MCF 10A (cell line): ENCODE results near the gene APOBEC3B. TPM values are rescaled to one million over a fixed set of nuclear protein-coding genes. Genes with fewer than 3 reads are reported as not detected.

ENCODE experiments used
- BruUV-seq: library from RNA; stranded (reverse); fragments of 400-500 nt; replicated peaks from 2 replicates; lab custom pipeline; 2021; lab: Mats Ljungman, UMichigan
- CTCF ChIA-PET: fragments of 300-600 bp; sonication (Branson Sonifier 250); formaldehyde crosslinking; extraction: SDS; loops from one replicate; lab custom pipeline; 2021; ENCODE audit warnings: antibody characterized with exemption, inconsistent platforms; lab: Yijun Ruan, JAX
- POLR2A ChIA-PET: fragments of 300-600, 350-650 bp; sonication (Branson Sonifier 250); formaldehyde crosslinking; extraction: SDS; loops from one replicate; lab custom pipeline; 2020; ENCODE audit warnings: antibody characterized with exemption, inconsistent platforms; lab: Yijun Ruan, JAX
- DNase-seq: peaks from one replicate; pipeline ENCODE4 v3.0.0-alpha.2; 2018; ENCODE audit not compliant: unreplicated experiment
- H3K27ac Mint-ChIP-seq: one replicate; pipeline ENCODE4 v1.8.0; 2022; ENCODE audit warnings: mild to moderate bottlenecking, low read depth, mixed read lengths; ENCODE audit not compliant: unreplicated experiment
- H3K27me3 Mint-ChIP-seq: one replicate; pipeline ENCODE4 v1.8.0; 2022; ENCODE audit warnings: mixed read lengths; ENCODE audit not compliant: insufficient read depth, unreplicated experiment
- H3K36me3 Mint-ChIP-seq: one replicate; pipeline ENCODE4 v1.8.0; 2022; ENCODE audit warnings: mild to moderate bottlenecking, moderate library complexity, mixed read lengths; ENCODE audit not compliant: insufficient read depth, unreplicated experiment
- H3K4me1 Mint-ChIP-seq: one replicate; pipeline ENCODE4 v1.8.0; 2022; ENCODE audit warnings: mixed read lengths; ENCODE audit not compliant: insufficient read depth, unreplicated experiment
- H3K4me3 Mint-ChIP-seq: one replicate; pipeline ENCODE4 v1.8.0; 2022; ENCODE audit warnings: mild to moderate bottlenecking, moderate library complexity, mixed read lengths; ENCODE audit not compliant: unreplicated experiment
- H3K9me3 Mint-ChIP-seq: one replicate; pipeline ENCODE4 v1.8.0; 2022; ENCODE audit warnings: mixed read lengths; ENCODE audit not compliant: unreplicated experiment
- CTCF ChIP-seq: fragments of 200-600 bp; IDR thresholded peaks from one replicate; pipeline ENCODE4 v1.8.0; 2022; ENCODE audit warnings: antibody characterized with exemption, mild to moderate bottlenecking; ENCODE audit not compliant: unreplicated experiment
- intact Hi-C: fragments of 100-400 bp; cut with micrococcal nuclease; formaldehyde crosslinking; loops from 2 replicates; pipeline ENCODE4 v1.14.1; 2022
- total RNA-seq: library from RNA; stranded (reverse); gene quantifications from 2 replicates; pipeline ENCODE4 v1.2.3, GENCODE V29; 2022

APOBEC3B gene
- total RNA-seq, 1 experiment from 2014 or later = 1.1 TPM

GRCh38 chr22:38938925-38939324 lies 43.2 kb upstream of the APOBEC3B start:
- DNase-seq = no peak
- Mint-ChIP-seq H3K4me1 (peaks cover 15% of the 10 kb centered on the region), H3K27me3 (peaks cover 83% of the 10 kb centered on the region), H3K9me3 (no peaks in the 10 kb centered on the region), H3K27ac (no peak overlapping the region), H3K4me3 (no peak overlapping the region), H3K36me3 (no peaks in the 10 kb centered on the region)
- CTCF ChIA-PET = interaction anchor here (0.7 to 1.3 kb wide), 3 partner anchors 35 to 220 kb away, joined by 3 read pairs; no protein-coding TSS in a partner anchor
- no peak for TF ChIP-seq CTCF
- POLR2A ChIA-PET = interaction anchor here (0.7 to 1.0 kb wide), 2 partner anchors 14 to 27 kb away, joined by 3 read pairs; no protein-coding TSS in a partner anchor
- intact Hi-C loops = no loop called here
- BruUV-seq = no TSS peak

GRCh38 chr22:38940811-38941384 lies 41.2 kb upstream of the APOBEC3B start:
- Mint-ChIP-seq H3K4me1 (peaks cover 7% of the 10 kb centered on the region), H3K36me3 (no peaks in the 10 kb centered on the region), H3K9me3 (no peaks in the 10 kb centered on the region), H3K27me3 (peaks cover 89% of the 10 kb centered on the region), H3K4me3 (no peak overlapping the region), H3K27ac (no peak overlapping the region)
- no TSS peak for BruUV-seq
- ChIA-PET CTCF (interaction anchor here (0.6 to 1.2 kb wide), 3 partner anchors 13 to 44 kb away, joined by 3 to 6 read pairs (median 3); no protein-coding TSS in a partner anchor), POLR2A (no interaction called here)
- intact Hi-C loops = no loop called here
- no peak for TF ChIP-seq CTCF
- no peak for DNase-seq

GRCh38 chr22:38941488-38941987 lies 40.6 kb upstream of the APOBEC3B start:
- no peak for DNase-seq
- Mint-ChIP-seq H3K4me1 (peaks cover 7% of the 10 kb centered on the region), H3K9me3 (no peaks in the 10 kb centered on the region), H3K27me3 (peaks cover 89% of the 10 kb centered on the region), H3K4me3 (no peak overlapping the region), H3K36me3 (no peaks in the 10 kb centered on the region), H3K27ac (no peak overlapping the region)
- ChIA-PET CTCF (interaction anchor here (0.9 to 1.2 kb wide), 2 partner anchors 12 to 32 kb away, joined by 3 read pairs; no protein-coding TSS in a partner anchor), POLR2A (no interaction called here)
- no peak for TF ChIP-seq CTCF
- BruUV-seq = no TSS peak
- intact Hi-C loops = no loop called here

GRCh38 chr22:38942702-38943101 lies 39.4 kb upstream of the APOBEC3B start:
- no peaks in the 10 kb centered on the region for H3K9me3 Mint-ChIP-seq

More at GRCh38 chr22:38942702-38943101, 39.4 kb upstream of the APOBEC3B start:
- DNase-seq = no peak
- no peaks in the 10 kb centered on the region for H3K36me3 Mint-ChIP-seq
- peaks cover 89% of the 10 kb centered on the region for H3K27me3 Mint-ChIP-seq
- H3K4me3 Mint-ChIP-seq = no peak overlapping the region
- no TSS peak for BruUV-seq
- CTCF ChIA-PET = interaction anchor here (0.9 to 1.4 kb wide), 2 partner anchors 31 to 61 kb away, joined by 3 to 5 read pairs; no protein-coding TSS in a partner anchor
- intact Hi-C loops = no loop called here
- no peak for TF ChIP-seq CTCF
- peaks cover 7% of the 10 kb centered on the region for H3K4me1 Mint-ChIP-seq
- H3K27ac Mint-ChIP-seq = no peak overlapping the region
- POLR2A ChIA-PET = no interaction called here
